Hematopoietic multipotent progenitor cell (in vitro differentiated cells): Measurements from ENCODE around the gene MPPED1. TPM values are rescaled to one million over a fixed set of nuclear protein-coding genes. Genes with fewer than 3 reads are reported as not detected.

ENCODE experiments used
- total RNA-seq: library from RNA; depleted of rRNA; stranded (reverse); fragments of >200 nt; gene quantifications from one replicate; pipeline ENCODE4 v1.2.3, GENCODE V29; 2012

Gene MPPED1
- total RNA-seq, 1 donor: under 0.01 TPM

Other genes with a start within 250 kb of the MPPED1 start
- gene TTLL12, start 224.9 kb upstream of the MPPED1 start, total RNA-seq: 83.5 TPM
- gene SCUBE1, start 68.6 kb upstream of the MPPED1 start, total RNA-seq: 1.3 TPM